OCI-LY7 (cell line): ENCODE measurements around the gene SLC9A3. TPM values are rescaled to one million over a fixed set of nuclear protein-coding genes. Genes with fewer than 3 reads are reported as not detected.

Experiments
- BruUV-seq: library from RNA; stranded (reverse); fragments of 400-500 nt; replicated peaks from 2 replicates; lab custom pipeline; 2021; lab: Mats Ljungman, UMichigan
- CTCF ChIA-PET: fragments of 300-600 bp; sonication (Branson Sonifier 250); formaldehyde crosslinking; loops from one replicate; lab custom pipeline; 2022; ENCODE audit warnings: antibody characterized with exemption; ENCODE audit not compliant: unreplicated experiment; lab: Charles Lee
- POLR2A ChIA-PET: fragments of 300-600 bp; sonication (Branson Sonifier 250); formaldehyde crosslinking; loops from one replicate; lab custom pipeline; 2022; ENCODE audit warnings: antibody characterized with exemption; lab: Charles Lee
- DNase-seq: peaks from one replicate; pipeline ENCODE4 v3.0.0-alpha.2; 2015; ENCODE audit warnings: low spot score
- H2AFZ ChIP-seq: fragments of 200-600 bp; sonication (generic), shearing (Covaris generic); 2 replicates; pipeline ENCODE4 v1.6.1; 2014; ENCODE audit warnings: mild to moderate bottlenecking, antibody characterized with exemption, low read length, moderate library complexity
- H3K27ac ChIP-seq: fragments of 200-600 bp; sonication (generic); 2 replicates; pipeline ENCODE4 v1.5.1; 2014; ENCODE audit warnings: mixed run types, low read depth, mild to moderate bottlenecking, moderate library complexity, low read length, inconsistent platforms; ENCODE audit not compliant: poor library complexity, severe bottlenecking
- H3K36me3 ChIP-seq: fragments of 200-600 bp; sonication (generic); 2 replicates; pipeline ENCODE4 v1.6.1; 2014; ENCODE audit warnings: mild to moderate bottlenecking, antibody characterized with exemption, low read length, moderate library complexity, mixed read lengths; ENCODE audit not compliant: insufficient read depth
- H3K4me1 ChIP-seq: fragments of 200-600 bp; sonication (generic); 2 replicates; pipeline ENCODE4 v1.5.1; 2014; ENCODE audit warnings: mild to moderate bottlenecking, low read length; ENCODE audit not compliant: insufficient read depth, poor library complexity, severe bottlenecking
- H3K4me2 ChIP-seq: fragments of 200-600 bp; sonication (generic); 2 replicates; pipeline ENCODE4 v1.6.1; 2014; ENCODE audit warnings: mild to moderate bottlenecking, low read length
- H3K4me3 ChIP-seq: fragments of 200-600 bp; sonication (generic); 2 replicates; pipeline ENCODE4 v1.5.1; 2014; ENCODE audit warnings: mild to moderate bottlenecking, low read depth, low read length; ENCODE audit not compliant: poor library complexity, severe bottlenecking
- H3K79me2 ChIP-seq: fragments of 200-600 bp; sonication (generic); 2 replicates; pipeline ENCODE4 v1.6.1; 2016; ENCODE audit warnings: low read depth, mild to moderate bottlenecking, low read length, moderate library complexity, mixed read lengths; ENCODE audit not compliant: insufficient read depth
- H3K9me2 ChIP-seq: fragments of 200-600 bp; sonication (generic); 2 replicates; pipeline ENCODE4 v1.6.1; 2016; ENCODE audit warnings: mild to moderate bottlenecking, low read length, mixed read lengths; ENCODE audit not compliant: insufficient read depth
- H3K9me3 ChIP-seq: fragments of 200-600 bp; sonication (generic); 2 replicates; pipeline ENCODE4 v1.6.1; 2014; ENCODE audit warnings: mild to moderate bottlenecking, mixed run types, low read length, mixed read lengths
- H4K20me1 ChIP-seq: fragments of 200-600 bp; sonication (generic); 2 replicates; pipeline ENCODE4 v1.6.1; 2014; ENCODE audit warnings: mild to moderate bottlenecking, antibody characterized with exemption, low read length, moderate library complexity, mixed read lengths; ENCODE audit not compliant: insufficient read depth
- EZH2phosphoT487 ChIP-seq: fragments of 200-600 bp; sonication (generic); IDR thresholded peaks from 2 replicates; pipeline ENCODE4 v1.6.1; 2018; ENCODE audit warnings: low read depth, borderline replicate concordance, mild to moderate bottlenecking, mixed run types, antibody characterized with exemption, low read length, moderate library complexity, mixed read lengths
- intact Hi-C: fragments of 100-400 bp; cut with micrococcal nuclease; formaldehyde crosslinking; loops from one replicate; pipeline ENCODE4 v1.10.0; 2022; ENCODE audit not compliant: unreplicated experiment
- total RNA-seq, 2 experiments: library from RNA; depleted of rRNA in 1 of 2; stranded (reverse); fragments of >200 nt in 1 of 2; shearing (Covaris generic) in 1 of 2; gene quantifications; 2 replicates each; pipeline ENCODE4 v1.2.3, GENCODE V29; 2014 to 2022
- TF ChIP-seq, protein P1 (sequence below): fragments of 200-600 bp; sonication (generic); conservative IDR thresholded peaks from 2 replicates; pipeline ENCODE4 v1.5.1; 2014; ENCODE audit warnings: mild to moderate bottlenecking, antibody characterized with exemption, low read length, moderate library complexity, mixed read lengths

SLC9A3 gene
- total RNA-seq, 2 experiments from 2014 or later = 2.0 to 4.3 TPM

DNA sequence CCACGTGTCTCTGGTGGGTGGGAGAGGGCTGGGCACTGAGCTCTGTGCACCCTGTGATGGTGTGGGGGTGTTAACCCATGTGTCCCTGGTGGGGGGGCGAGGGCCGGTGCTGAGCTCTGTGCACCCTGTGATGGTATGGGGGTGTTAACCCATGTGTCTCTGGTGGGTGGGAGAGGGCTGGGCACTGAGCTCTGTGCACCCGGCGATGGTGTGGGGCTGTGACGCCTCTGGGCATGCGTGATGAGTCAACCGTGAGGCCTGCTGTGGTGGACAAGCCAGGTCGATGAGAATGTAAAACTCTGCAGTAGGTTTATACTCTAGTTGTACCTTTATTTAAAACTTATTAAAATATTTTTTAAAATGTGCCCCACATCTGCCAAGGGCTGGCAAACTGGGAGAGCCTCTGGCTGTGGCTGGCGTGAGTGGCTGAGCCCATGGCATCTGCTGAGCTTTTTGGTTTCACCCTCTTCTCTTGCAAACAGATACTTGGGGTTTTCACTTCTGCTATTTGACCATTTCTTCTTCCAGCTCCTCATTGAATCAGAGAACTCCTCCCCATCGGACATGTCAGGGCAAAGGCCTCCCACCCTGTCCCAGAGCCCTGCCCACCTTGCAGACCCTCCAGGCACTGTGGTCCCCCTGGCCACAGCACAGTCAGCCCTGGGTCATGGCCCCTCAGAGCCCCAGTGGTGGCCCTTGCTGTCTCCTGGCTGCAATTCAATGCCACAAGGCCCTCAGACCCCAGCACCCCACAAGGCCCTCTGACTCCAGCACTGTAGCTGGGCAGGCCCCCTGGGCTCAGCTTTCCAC is 99.7 kb downstream of the SLC9A3 start:
- H2AFZ ChIP-seq = no peak overlapping the region
- POLR2A ChIA-PET = interaction anchor here (0.6 kb wide), 1 partner anchor 326 kb away, joined by 6 read pairs; no protein-coding TSS in a partner anchor
- CTCF ChIA-PET = interaction anchor here (0.6 kb wide), 3 partner anchors 22 to 153 kb away, joined by 3 to 24 read pairs (median 11); no protein-coding TSS in a partner anchor
- no TSS peak for BruUV-seq
- H3K4me3 ChIP-seq = no peak overlapping the region
- H3K4me1 ChIP-seq = peaks cover 7% of the 10 kb centered on the region
- TF ChIP-seq, protein P1, sequence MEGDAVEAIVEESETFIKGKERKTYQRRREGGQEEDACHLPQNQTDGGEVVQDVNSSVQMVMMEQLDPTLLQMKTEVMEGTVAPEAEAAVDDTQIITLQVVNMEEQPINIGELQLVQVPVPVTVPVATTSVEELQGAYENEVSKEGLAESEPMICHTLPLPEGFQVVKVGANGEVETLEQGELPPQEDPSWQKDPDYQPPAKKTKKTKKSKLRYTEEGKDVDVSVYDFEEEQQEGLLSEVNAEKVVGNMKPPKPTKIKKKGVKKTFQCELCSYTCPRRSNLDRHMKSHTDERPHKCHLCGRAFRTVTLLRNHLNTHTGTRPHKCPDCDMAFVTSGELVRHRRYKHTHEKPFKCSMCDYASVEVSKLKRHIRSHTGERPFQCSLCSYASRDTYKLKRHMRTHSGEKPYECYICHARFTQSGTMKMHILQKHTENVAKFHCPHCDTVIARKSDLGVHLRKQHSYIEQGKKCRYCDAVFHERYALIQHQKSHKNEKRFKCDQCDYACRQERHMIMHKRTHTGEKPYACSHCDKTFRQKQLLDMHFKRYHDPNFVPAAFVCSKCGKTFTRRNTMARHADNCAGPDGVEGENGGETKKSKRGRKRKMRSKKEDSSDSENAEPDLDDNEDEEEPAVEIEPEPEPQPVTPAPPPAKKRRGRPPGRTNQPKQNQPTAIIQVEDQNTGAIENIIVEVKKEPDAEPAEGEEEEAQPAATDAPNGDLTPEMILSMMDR = no peak
- TF ChIP-seq EZH2phosphoT487 = no peak
- intact Hi-C loops = loop anchor here (2.0 kb wide), 1 partner anchor 104 kb away; the partner anchor contains the start of gene AHRR
- DNase-seq = peak; percentile 47
- no peaks in the 10 kb centered on the region for H3K36me3 ChIP-seq
- H3K27ac ChIP-seq = no peak overlapping the region
- no peaks in the 10 kb centered on the region for H3K9me3 ChIP-seq
- H3K79me2 ChIP-seq = no peaks in the 10 kb centered on the region
- H3K9me2 ChIP-seq = no peaks in the 10 kb centered on the region
- peak overlapping the region; percentile 4; the same call in 1 of the 2 replicates for H3K4me2 ChIP-seq
- H4K20me1 ChIP-seq = no peaks in the 10 kb centered on the region

- intact Hi-C loops = loop anchor here (2.0 kb wide), 1 partner anchor 103 kb away; the partner anchor contains the start of gene AHRR
- no TSS peak for BruUV-seq
Measured at GRCh38 chr5:423626-424261, 100.5 kb downstream of the SLC9A3 start.

GRCh38 chr5:423233-423565 is 101.0 kb downstream of the SLC9A3 start:
- no TSS peak for BruUV-seq
- no peak for TF ChIP-seq EZH2phosphoT487
- TF ChIP-seq, protein P1 = no peak
- no peaks in the 10 kb centered on the region for H4K20me1 ChIP-seq
- peaks cover 7% of the 10 kb centered on the region for H3K4me1 ChIP-seq
- no peaks in the 10 kb centered on the region for H3K9me2 ChIP-seq
- ChIA-PET POLR2A (interaction anchor here (0.7 kb wide), 1 partner anchor 23 kb away, joined by 4 read pairs; no protein-coding TSS in a partner anchor), CTCF (no interaction called here)
- no peaks in the 10 kb centered on the region for H3K79me2 ChIP-seq
- H3K36me3 ChIP-seq = no peaks in the 10 kb centered on the region
- H3K4me3 ChIP-seq = no peak overlapping the region
- intact Hi-C loops = no loop called here
- no peak overlapping the region for H3K4me2 ChIP-seq
- H3K27ac ChIP-seq = no peak overlapping the region
- DNase-seq = no peak
- H3K9me3 ChIP-seq = no peaks in the 10 kb centered on the region
- H2AFZ ChIP-seq = no peak overlapping the region

More at GRCh38 chr5:423626-424261, 100.5 kb downstream of the SLC9A3 start:
- ChIA-PET CTCF (no interaction called here), POLR2A (interaction anchor here (0.7 kb wide), 1 partner anchor 23 kb away, joined by 4 read pairs; no protein-coding TSS in a partner anchor)
- DNase-seq = no peak
- H3K4me1 ChIP-seq = peaks cover 7% of the 10 kb centered on the region
- H4K20me1 ChIP-seq = no peaks in the 10 kb centered on the region
- no peak overlapping the region for H3K27ac ChIP-seq
- no peaks in the 10 kb centered on the region for H3K79me2 ChIP-seq
- no peak overlapping the region for H3K4me3 ChIP-seq
- no peaks in the 10 kb centered on the region for H3K9me2 ChIP-seq
- no peak overlapping the region for H3K4me2 ChIP-seq
- H3K36me3 ChIP-seq = no peaks in the 10 kb centered on the region
- no peak overlapping the region for H2AFZ ChIP-seq
- H3K9me3 ChIP-seq = no peaks in the 10 kb centered on the region
- no peak for TF ChIP-seq EZH2phosphoT487
